Measurements from ENCODE around the gene MEST.

Gene MEST

DNA sequence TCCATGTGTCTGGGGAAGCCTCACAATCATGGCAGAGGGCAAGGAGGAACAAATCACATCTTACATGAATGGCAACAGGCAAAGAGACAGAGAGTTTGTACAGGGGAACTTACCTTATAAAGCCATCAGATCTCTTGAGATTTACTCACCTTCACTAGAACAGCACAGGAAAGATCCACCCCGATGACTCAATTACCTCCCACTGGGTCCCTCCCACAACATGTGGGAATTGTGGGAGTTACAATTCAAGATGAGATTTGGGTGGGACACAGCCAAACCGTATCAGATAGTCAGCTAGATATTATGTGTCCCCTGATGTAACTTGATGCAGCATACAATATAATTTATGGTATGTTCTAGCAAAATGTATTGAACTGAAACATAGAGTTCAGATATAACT, 36.9 kb upstream of the MEST start:
- no peak overlapping the region for H3K4me3 ChIP-seq (ENCODE audit: low read depth, low read length)
- DNase-seq (ENCODE audit: low read depth): no peak
- TF ChIP-seq, protein P1, sequence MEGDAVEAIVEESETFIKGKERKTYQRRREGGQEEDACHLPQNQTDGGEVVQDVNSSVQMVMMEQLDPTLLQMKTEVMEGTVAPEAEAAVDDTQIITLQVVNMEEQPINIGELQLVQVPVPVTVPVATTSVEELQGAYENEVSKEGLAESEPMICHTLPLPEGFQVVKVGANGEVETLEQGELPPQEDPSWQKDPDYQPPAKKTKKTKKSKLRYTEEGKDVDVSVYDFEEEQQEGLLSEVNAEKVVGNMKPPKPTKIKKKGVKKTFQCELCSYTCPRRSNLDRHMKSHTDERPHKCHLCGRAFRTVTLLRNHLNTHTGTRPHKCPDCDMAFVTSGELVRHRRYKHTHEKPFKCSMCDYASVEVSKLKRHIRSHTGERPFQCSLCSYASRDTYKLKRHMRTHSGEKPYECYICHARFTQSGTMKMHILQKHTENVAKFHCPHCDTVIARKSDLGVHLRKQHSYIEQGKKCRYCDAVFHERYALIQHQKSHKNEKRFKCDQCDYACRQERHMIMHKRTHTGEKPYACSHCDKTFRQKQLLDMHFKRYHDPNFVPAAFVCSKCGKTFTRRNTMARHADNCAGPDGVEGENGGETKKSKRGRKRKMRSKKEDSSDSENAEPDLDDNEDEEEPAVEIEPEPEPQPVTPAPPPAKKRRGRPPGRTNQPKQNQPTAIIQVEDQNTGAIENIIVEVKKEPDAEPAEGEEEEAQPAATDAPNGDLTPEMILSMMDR (conservative IDR thresholded peaks at IDR 0.05; ENCODE audit: low read depth, low read length): no peak

DNA sequence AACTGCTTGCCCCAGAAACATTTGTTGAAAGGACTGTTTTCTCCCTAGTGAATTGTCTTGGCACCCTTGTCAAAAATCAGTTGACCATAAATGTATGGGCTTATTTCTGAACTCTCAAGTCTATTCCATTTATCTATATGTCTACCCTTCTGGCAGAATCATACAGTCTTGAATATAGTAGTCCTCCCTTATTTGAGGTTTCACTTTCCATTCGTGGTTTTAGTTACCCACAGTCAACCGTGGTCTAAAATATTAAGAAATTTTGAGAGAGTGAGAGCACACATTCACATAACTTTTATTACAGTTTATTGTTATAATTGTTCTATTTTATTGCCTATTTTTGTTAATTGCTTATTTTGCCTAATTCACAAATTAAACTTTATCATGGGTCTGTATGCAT, 33.6 kb upstream of the MEST start:
- no peak overlapping the region for H3K4me3 ChIP-seq (ENCODE audit: low read depth, low read length)
- no peak for DNase-seq (ENCODE audit: low read depth)
- TF ChIP-seq, protein P1 (conservative IDR thresholded peaks at IDR 0.05; ENCODE audit: low read depth, low read length): no peak

DNA sequence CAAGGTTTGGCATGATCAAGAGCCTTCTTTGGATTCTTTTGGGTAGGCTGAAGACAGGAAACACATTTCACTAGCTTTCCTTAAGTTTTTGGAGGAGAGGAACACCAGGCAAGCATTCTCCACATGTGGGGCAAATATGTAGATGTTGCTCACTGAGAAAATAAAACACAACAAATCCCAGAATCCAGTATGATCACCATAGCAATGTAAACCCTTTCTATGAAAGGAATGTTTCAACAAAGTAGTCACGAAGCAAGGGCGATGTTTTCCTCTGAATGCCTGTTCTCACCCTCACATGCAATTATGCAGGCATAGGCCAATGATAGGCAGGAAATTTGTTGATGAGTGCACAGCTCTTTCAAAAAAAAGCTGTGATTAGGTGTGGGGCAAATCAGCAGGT, 30.6 kb upstream of the MEST start:
- H3K4me3 ChIP-seq (ENCODE audit: low read depth, low read length): no peak overlapping the region
- TF ChIP-seq, protein P1 (conservative IDR thresholded peaks at IDR 0.05; ENCODE audit: low read depth, low read length): no peak
- no peak for DNase-seq (ENCODE audit: low read depth)

DNA sequence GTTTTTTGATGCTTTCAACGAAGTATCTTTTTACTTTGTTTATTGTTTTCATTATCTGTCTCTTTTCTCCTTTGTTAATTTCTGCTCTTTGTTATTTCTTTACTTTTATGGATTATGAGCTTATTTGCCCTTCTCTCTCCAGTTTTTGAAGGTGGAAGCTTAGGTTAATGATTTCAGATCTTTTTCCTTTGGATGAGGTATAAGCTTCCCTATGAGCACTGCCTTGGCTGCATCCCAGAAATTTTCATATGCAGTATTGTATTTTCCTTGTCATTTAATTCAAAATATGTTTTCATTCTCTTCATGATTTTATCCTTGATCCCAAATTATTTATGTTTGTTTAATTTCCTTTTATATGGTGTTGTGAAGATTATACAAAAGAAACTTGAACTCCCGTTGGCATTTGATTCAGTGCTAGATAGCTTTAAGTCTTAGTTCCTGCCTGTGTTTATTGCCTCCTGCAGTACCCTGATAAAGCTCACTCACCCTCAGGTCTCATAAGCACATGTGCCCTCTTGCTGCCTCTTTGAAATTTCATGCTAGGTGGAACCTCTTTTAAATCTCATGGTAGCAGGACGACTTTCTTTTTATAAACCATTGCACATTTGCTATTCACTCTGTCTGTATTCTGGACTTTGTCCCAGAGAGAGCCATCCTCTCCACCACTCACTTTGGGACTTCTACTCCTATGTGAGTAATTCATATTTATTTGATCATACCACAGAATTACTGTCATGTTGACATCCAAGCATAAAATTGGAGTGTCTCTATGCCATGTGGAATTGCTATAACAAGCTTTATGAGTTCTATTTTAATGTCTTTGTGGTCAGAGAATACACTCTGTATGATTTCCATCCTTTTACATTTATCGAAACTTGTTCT, 28.1 kb upstream of the MEST start:
- no peak for DNase-seq (ENCODE audit: low read depth)
- TF ChIP-seq, protein P1 (conservative IDR thresholded peaks at IDR 0.05; ENCODE audit: low read depth, low read length): no peak
- H3K4me3 ChIP-seq (ENCODE audit: low read depth, low read length): no peak overlapping the region

DNA sequence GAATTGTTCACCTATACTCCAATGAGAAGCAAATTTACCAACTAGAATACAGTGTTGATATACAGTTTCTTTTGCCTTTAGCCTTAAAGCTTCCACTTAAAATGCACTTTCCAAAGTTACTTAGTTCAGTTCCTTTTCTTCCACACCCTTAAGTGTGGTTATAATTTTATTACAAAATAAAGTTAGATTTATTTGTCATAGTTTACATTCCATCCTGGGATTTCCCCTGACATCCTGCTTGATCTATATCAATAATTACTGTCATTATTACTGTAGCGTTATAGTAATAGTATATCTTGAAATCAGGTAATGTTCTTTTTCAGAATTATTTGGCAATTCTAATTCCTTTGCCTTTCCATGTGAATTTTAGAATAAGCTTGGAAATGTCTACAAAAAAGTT, 23.3 kb upstream of the MEST start:
- H3K4me3 ChIP-seq (ENCODE audit: low read depth, low read length): no peak overlapping the region
- DNase-seq (ENCODE audit: low read depth): no peak
- TF ChIP-seq, protein P1 (conservative IDR thresholded peaks at IDR 0.05; ENCODE audit: low read depth, low read length): no peak

DNA sequence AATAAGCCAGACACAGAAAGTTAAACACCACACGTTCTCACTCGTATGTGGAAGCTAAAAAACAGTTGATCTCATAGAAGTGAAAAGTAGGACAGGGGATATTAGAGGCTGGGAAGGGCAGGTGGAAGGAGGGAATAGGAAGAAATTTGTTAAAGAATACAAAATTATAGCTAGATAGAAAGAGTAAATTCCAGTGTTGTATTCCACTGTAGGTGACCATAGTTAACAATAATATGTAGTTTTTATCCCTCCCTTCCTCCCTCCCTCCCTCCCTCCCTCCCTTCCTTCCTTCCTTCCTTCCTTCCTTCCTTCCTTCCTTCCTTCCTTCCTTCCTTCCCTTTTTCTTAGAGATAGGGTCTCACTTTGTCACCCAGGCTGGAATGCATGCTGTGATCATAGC, 19.9 kb upstream of the MEST start:
- no peak overlapping the region for H3K4me3 ChIP-seq (ENCODE audit: low read depth, low read length)
- TF ChIP-seq, protein P1 (conservative IDR thresholded peaks at IDR 0.05; ENCODE audit: low read depth, low read length): no peak
- DNase-seq (ENCODE audit: low read depth): no peak

DNA sequence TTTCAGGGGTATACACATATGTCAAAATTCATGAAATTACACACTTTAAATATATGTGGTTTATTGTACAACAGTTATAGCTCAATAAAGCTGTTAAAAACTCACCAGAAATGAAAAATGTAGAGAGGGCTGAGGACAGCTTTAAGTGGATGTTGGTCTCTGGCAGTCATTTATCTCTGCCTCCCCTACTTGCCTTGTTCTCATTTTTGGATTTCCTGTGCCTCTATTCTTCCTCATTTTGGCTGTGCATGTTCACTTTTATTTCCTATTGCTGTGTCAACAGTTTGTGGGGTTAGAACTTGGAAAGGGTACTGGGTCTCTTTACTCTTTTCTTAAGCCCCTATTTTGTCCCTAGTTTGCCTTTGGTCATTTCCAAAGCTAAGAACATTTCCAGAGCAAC, 18.6 kb upstream of the MEST start:
- no peak for DNase-seq (ENCODE audit: low read depth)
- H3K4me3 ChIP-seq (ENCODE audit: low read depth, low read length): no peak overlapping the region
- TF ChIP-seq, protein P1 (conservative IDR thresholded peaks at IDR 0.05; ENCODE audit: low read depth, low read length): no peak

All from choroid plexus epithelial cell (primary cell).